ENCODE results near the gene DR1.

The DR1 gene

GRCh38 chr1:93330617-93331016, 15.1 kb upstream of the DR1 start:
- no peak for DNase-seq
- TF ChIP-seq CTCF (IDR thresholded peaks at IDR 0.05; ENCODE audit: low read length) (no peak), EZH2phosphoT487 (IDR thresholded peaks at IDR 0.05; ENCODE audit: low read length) (no peak), EZH2 (optimal IDR thresholded peaks at IDR 0.05; ENCODE audit: low read depth, low read length) (no peak)
- peaks cover 27% of the 10 kb centered on the region for H3K4me1 ChIP-seq (ENCODE audit: low read length)
- no peak overlapping the region for H3K9ac ChIP-seq (ENCODE audit: low read length)
- H3K4me2 ChIP-seq (ENCODE audit: low read depth, low read length) = no peak overlapping the region
- H3K4me3 ChIP-seq (ENCODE audit: low read length) = no peak overlapping the region
- H3K9me2 ChIP-seq (replicated peaks; ENCODE audit: insufficient read depth, low read length) = no peaks in the 10 kb centered on the region
- no peak overlapping the region for H2AFZ ChIP-seq (ENCODE audit: low read length)
- peaks cover 14% of the 10 kb centered on the region; the same call in 1 of the 2 replicates for H3F3A ChIP-seq (ENCODE audit: insufficient read depth, low read length)
- H3K9me3 ChIP-seq (replicated peaks; ENCODE audit: insufficient read depth, low read length) = no peaks in the 10 kb centered on the region
- H4K20me1 ChIP-seq (ENCODE audit: insufficient read depth, low read length) = no peaks in the 10 kb centered on the region
- no peaks in the 10 kb centered on the region for H3K36me3 ChIP-seq (replicated peaks; ENCODE audit: insufficient read depth, low read length)
- H3K27me3 ChIP-seq (replicated peaks; ENCODE audit: insufficient read depth, low read length) = no peaks in the 10 kb centered on the region
- 0 out of 2 replicates have a peak overlapping the region, but pooled peaks have one; percentile 96 for H3K27ac ChIP-seq (ENCODE audit: low read length)
- no peaks in the 10 kb centered on the region for H3K79me2 ChIP-seq (ENCODE audit: low read length)

- no peaks in the 10 kb centered on the region for H3K36me3 ChIP-seq (replicated peaks; ENCODE audit: insufficient read depth, low read length)
- H3F3A ChIP-seq (ENCODE audit: insufficient read depth, low read length) = peaks cover 14% of the 10 kb centered on the region; the same call in 1 of the 2 replicates
- no peaks in the 10 kb centered on the region for H3K27me3 ChIP-seq (replicated peaks; ENCODE audit: insufficient read depth, low read length)
- H3K9me3 ChIP-seq (replicated peaks; ENCODE audit: insufficient read depth, low read length) = no peaks in the 10 kb centered on the region
- no peak overlapping the region for H2AFZ ChIP-seq (ENCODE audit: low read length)
- H3K9ac ChIP-seq (ENCODE audit: low read length) = no peak overlapping the region
- no peak overlapping the region for H3K4me2 ChIP-seq (ENCODE audit: low read depth, low read length)
- H3K4me1 ChIP-seq (ENCODE audit: low read length) = peaks cover 27% of the 10 kb centered on the region
- no peak overlapping the region for H3K27ac ChIP-seq (ENCODE audit: low read length)
- H3K9me2 ChIP-seq (replicated peaks; ENCODE audit: insufficient read depth, low read length) = no peaks in the 10 kb centered on the region
- TF ChIP-seq EZH2phosphoT487 (IDR thresholded peaks at IDR 0.05; ENCODE audit: low read length) = no peak
- TF ChIP-seq EZH2 (optimal IDR thresholded peaks at IDR 0.05; ENCODE audit: low read depth, low read length) = no peak
- no peak for TF ChIP-seq CTCF (IDR thresholded peaks at IDR 0.05; ENCODE audit: low read length)
- DNase-seq = no peak
- no peak overlapping the region for H3K4me3 ChIP-seq (ENCODE audit: low read length)
- H3K79me2 ChIP-seq (ENCODE audit: low read length) = no peaks in the 10 kb centered on the region
- no peaks in the 10 kb centered on the region for H4K20me1 ChIP-seq (ENCODE audit: insufficient read depth, low read length)
Observed at GRCh38 chr1:93331412-93331811, 14.3 kb upstream of the DR1 start.

GRCh38 chr1:93332368-93332767, 13.3 kb upstream of the DR1 start:
- Histone ChIP-seq H3K27ac (ENCODE audit: low read length) (no peak overlapping the region), H3K4me1 (ENCODE audit: low read length) (peaks cover 27% of the 10 kb centered on the region), H4K20me1 (ENCODE audit: insufficient read depth, low read length) (no peaks in the 10 kb centered on the region), H3K9me3 (replicated peaks; ENCODE audit: insufficient read depth, low read length) (no peaks in the 10 kb centered on the region), H3K9me2 (replicated peaks; ENCODE audit: insufficient read depth, low read length) (no peaks in the 10 kb centered on the region), H3K4me2 (ENCODE audit: low read depth, low read length) (no peak overlapping the region), H3K79me2 (ENCODE audit: low read length) (no peaks in the 10 kb centered on the region), H3K27me3 (replicated peaks; ENCODE audit: insufficient read depth, low read length) (no peaks in the 10 kb centered on the region), H2AFZ (ENCODE audit: low read length) (no peak overlapping the region), H3K36me3 (replicated peaks; ENCODE audit: insufficient read depth, low read length) (no peaks in the 10 kb centered on the region), H3K9ac (ENCODE audit: low read length) (no peak overlapping the region), H3K4me3 (ENCODE audit: low read length) (no peak overlapping the region), H3F3A (ENCODE audit: insufficient read depth, low read length) (peaks cover 14% of the 10 kb centered on the region; the same call in 1 of the 2 replicates)
- TF ChIP-seq CTCF (IDR thresholded peaks at IDR 0.05; ENCODE audit: low read length) (no peak), EZH2phosphoT487 (IDR thresholded peaks at IDR 0.05; ENCODE audit: low read length) (no peak), EZH2 (optimal IDR thresholded peaks at IDR 0.05; ENCODE audit: low read depth, low read length) (no peak)
- no peak for DNase-seq
